ENCODE results near the gene NUBP1. TPM values are rescaled to one million over a fixed set of nuclear protein-coding genes. Genes with fewer than 3 reads are reported as not detected.

NUBP1 gene
- total and polyA plus RNA-seq, 9 of the 15 experiments (the other 6 are each of a cell fraction or from before 2014, with no cell fraction given) = 17.2 to 55.1 (median 35.6) TPM

- ATAC-seq = no peak
- Histone ChIP-seq H3K36me3 (ENCODE audit: control insufficient read depth, insufficient read depth, low read length) (peaks cover 3% of the 10 kb centered on the region; the same call in 1 of the 3 replicates), H3K27me3 (ENCODE audit: control insufficient read depth in 2 of 2, insufficient read depth in 2 of 2, low read length in 2 of 2) (peaks cover 4 to 10% of the 10 kb centered on the region in 2 experiments; a peak in 4 of 5 replicates), H3K27ac (ENCODE audit: extremely low read depth, low read depth, low read length) (no peak overlapping the region), H3K79me2 (ENCODE audit: control insufficient read depth, insufficient read depth, low read length) (no peaks in the 10 kb centered on the region), H3K9me3 (replicated peaks; ENCODE audit: control insufficient read depth, insufficient read depth, low read depth, low read length) (no peaks in the 10 kb centered on the region), H3K4me3 (no peak overlapping the region), H3K9me1 (ENCODE audit: control insufficient read depth, insufficient read depth, low read length) (no peaks in the 10 kb centered on the region), H4K20me1 (replicated peaks; ENCODE audit: control insufficient read depth, insufficient read depth, low read length) (no peaks in the 10 kb centered on the region), H3K9ac (ENCODE audit: insufficient read depth in 1 of 2, low read depth in 2 of 2, low read length in 2 of 2) (no peak overlapping the region), H2AFZ (ENCODE audit: low read depth, low read length) (no peak overlapping the region), H3K4me1 (replicated peaks in 1 of 2; ENCODE audit: control insufficient read depth in 2 of 2, insufficient read depth in 2 of 2, low read length in 2 of 2) (peaks cover 0 to 3% of the 10 kb centered on the region in 2 experiments; a peak in 2 of 5 replicates), H3K4me2 (ENCODE audit: insufficient read depth, low read length) (no peak overlapping the region)
- no TSS peak for BruUV-seq (replicated peaks)
- in situ Hi-C loops (cut with MboI) (no loop called here), intact Hi-C loops (cut with micrococcal nuclease) (no loop called here)
- peak; percentile 58 for TF ChIP-seq CEBPB (tag; IDR thresholded peaks at IDR 0.05)
- no peak for TF ChIP-seq TCF3 (CRISPR knock-in tag; IDR thresholded peaks at IDR 0.05)
- FAIRE-seq = no peak
- WGBS (ENCODE audit: insufficient coverage, low coverage, missing lambda C conversion rate) = 40% methylated on average over 1 of the region's 1 CpG
- ChIA-PET CTCF (ENCODE audit: low intra/inter-chr PET ratio) (no interaction called here), POLR2A (interaction anchor here (0.6 kb wide), 1 partner anchor 570 kb away, joined by 4 read pairs; no protein-coding TSS in a partner anchor)
- no peak for DNase-seq (ENCODE audit: extremely low read depth in 1 of 4, low spot score in 3 of 4)
Measured at GRCh38 chr16:10770907-10771306, 27.3 kb downstream of the NUBP1 start.

- Histone ChIP-seq H3K9me1 (ENCODE audit: control insufficient read depth, insufficient read depth, low read length) (no peaks in the 10 kb centered on the region), H4K20me1 (replicated peaks; ENCODE audit: control insufficient read depth, insufficient read depth, low read length) (no peaks in the 10 kb centered on the region), H3K9me3 (replicated peaks; ENCODE audit: control insufficient read depth, insufficient read depth, low read depth, low read length) (no peaks in the 10 kb centered on the region), H2AFZ (ENCODE audit: low read depth, low read length) (no peak overlapping the region), H3K4me1 (replicated peaks in 1 of 2; ENCODE audit: control insufficient read depth in 2 of 2, insufficient read depth in 2 of 2, low read length in 2 of 2) (no peaks in the 10 kb centered on the region; a peak in 1 of 5 replicates), H3K4me2 (ENCODE audit: insufficient read depth, low read length) (no peak overlapping the region), H3K36me3 (ENCODE audit: control insufficient read depth, insufficient read depth, low read length) (no peaks in the 10 kb centered on the region), H3K4me3 (no peak overlapping the region), H3K27me3 (ENCODE audit: control insufficient read depth in 2 of 2, insufficient read depth in 2 of 2, low read length in 2 of 2) (peaks cover 23 to 36% of the 10 kb centered on the region in 2 experiments), H3K79me2 (ENCODE audit: control insufficient read depth, insufficient read depth, low read length) (no peaks in the 10 kb centered on the region), H3K27ac (ENCODE audit: extremely low read depth, low read depth, low read length) (no peak overlapping the region), H3K9ac (ENCODE audit: insufficient read depth in 1 of 2, low read depth in 2 of 2, low read length in 2 of 2) (no peak overlapping the region)
- BruUV-seq (replicated peaks) = no TSS peak
- TF ChIP-seq TSC22D4 (tag; IDR thresholded peaks at IDR 0.05) (no peak), ZBTB2 (IDR thresholded peaks at IDR 0.05) (no peak), NFATC3 (IDR thresholded peaks at IDR 0.05) (no peak), NFIC (IDR thresholded peaks at IDR 0.05) (0 out of 2 replicates have a peak, but pooled peaks have one; percentile 6)
- FAIRE-seq (no peak), DNase-seq (ENCODE audit: extremely low read depth in 1 of 4, low spot score in 3 of 4) (no peak), ATAC-seq (no peak)
- POLR2A ChIA-PET = no interaction called here
- in situ Hi-C loops (cut with MboI) (no loop called here), intact Hi-C loops (cut with micrococcal nuclease) (no loop called here)
- 29% methylated on average over 4 of the region's 4 CpGs for WGBS (ENCODE audit: insufficient coverage, low coverage, missing lambda C conversion rate)
- CTCF ChIA-PET (ENCODE audit: low intra/inter-chr PET ratio) = no interaction called here
Measured at GRCh38 chr16:10776280-10776679, 32.6 kb downstream of the NUBP1 start.

Measured in K562 (cell line).